NCI-H1105 (cell line): ENCODE data around the gene HS6ST3.

Source experiments
- DNase-seq: peaks from one replicate; lab custom pipeline; 2025; lab: John Stamatoyannopoulos, UW

HS6ST3 gene

GRCh38 chr13:96542986-96543385 lies 453.1 kb downstream of the HS6ST3 start:
- no peak for DNase-seq

- no peak for DNase-seq
These were observed 455.1 kb downstream of the HS6ST3 start for GRCh38 chr13:96544957-96545356.

GRCh38 chr13:96546463-96546862 lies 456.6 kb downstream of the HS6ST3 start:
- no peak for DNase-seq

GRCh38 chr13:96551546-96551945 lies 461.6 kb downstream of the HS6ST3 start:
- no peak for DNase-seq

GRCh38 chr13:96552559-96552958 lies 462.7 kb downstream of the HS6ST3 start:
- no peak for DNase-seq

- DNase-seq: no peak
These were observed 463.9 kb downstream of the HS6ST3 start for GRCh38 chr13:96553796-96554195.

- DNase-seq: no peak
These were observed 483.7 kb downstream of the HS6ST3 start for GRCh38 chr13:96573563-96573962.

GRCh38 chr13:96575423-96576320 lies 485.8 kb downstream of the HS6ST3 start:
- no peak for DNase-seq

- DNase-seq: no peak
These were observed 491.8 kb downstream of the HS6ST3 start for GRCh38 chr13:96581741-96582140.

- DNase-seq: no peak
These were observed 525.3 kb downstream of the HS6ST3 start for GRCh38 chr13:96615252-96615651.

GRCh38 chr13:96617528-96617927 lies 527.6 kb downstream of the HS6ST3 start:
- DNase-seq: no peak

GRCh38 chr13:96621634-96622183 lies 531.8 kb downstream of the HS6ST3 start:
- DNase-seq: no peak

- no peak for DNase-seq
These were observed 539.4 kb downstream of the HS6ST3 start for GRCh38 chr13:96629331-96629730.

- DNase-seq: no peak
These were observed 542.8 kb downstream of the HS6ST3 start for GRCh38 chr13:96632536-96633320.

- DNase-seq: no peak
These were observed 546.2 kb downstream of the HS6ST3 start for GRCh38 chr13:96636001-96636709.

GRCh38 chr13:96637039-96637438 lies 547.1 kb downstream of the HS6ST3 start:
- DNase-seq: no peak

- DNase-seq: no peak
These were observed 556.2 kb downstream of the HS6ST3 start for GRCh38 chr13:96646101-96646500.

GRCh38 chr13:96646515-96647211 lies 556.8 kb downstream of the HS6ST3 start:
- no peak for DNase-seq

- DNase-seq: no peak
These were observed 560.5 kb downstream of the HS6ST3 start for GRCh38 chr13:96650301-96650886.

GRCh38 chr13:96651598-96651997 lies 561.7 kb downstream of the HS6ST3 start:
- DNase-seq: no peak

- DNase-seq: no peak
These were observed 562.6 kb downstream of the HS6ST3 start for GRCh38 chr13:96652506-96652905.
